Measurements from ENCODE around the gene B4GAT1. TPM values are rescaled to one million over a fixed set of nuclear protein-coding genes. Genes with fewer than 3 reads are reported as not detected.

The B4GAT1 gene
- polyA plus RNA-seq, 1 donor from 2014 or later, result 162 TPM

GRCh38 chr11:66315498-66315885, 31.9 kb downstream of the B4GAT1 start:
- H3K27me3 ChIP-seq (ENCODE audit: insufficient read depth, low read depth, low read length), result peaks cover 11% of the 10 kb centered on the region
- H3K27ac ChIP-seq (ENCODE audit: low read length), result no peak overlapping the region
- no peaks in the 10 kb centered on the region for H3K9me2 ChIP-seq (ENCODE audit: insufficient read depth, low read length)
- H3K4me3 ChIP-seq (ENCODE audit: low read length), result no peak overlapping the region
- no peak for TF ChIP-seq MXI1 (conservative IDR thresholded peaks at IDR 0.05; ENCODE audit: poor library complexity, severe bottlenecking)
- TF ChIP-seq SMC3 (conservative IDR thresholded peaks at IDR 0.05; ENCODE audit: poor library complexity), result no peak
- no peak for TF ChIP-seq RAD21 (conservative IDR thresholded peaks at IDR 0.05)
- TF ChIP-seq EP300 (conservative IDR thresholded peaks at IDR 0.05; ENCODE audit: poor library complexity, severe bottlenecking), result no peak
- no peak for TF ChIP-seq POLR2AphosphoS5 (IDR thresholded peaks at IDR 0.05)
- no peak for TF ChIP-seq REST (IDR thresholded peaks at IDR 0.05; ENCODE audit: borderline replicate concordance)
- TF ChIP-seq TAF1 (IDR thresholded peaks at IDR 0.05; ENCODE audit: low read depth), result no peak
- TF ChIP-seq CTCF (IDR thresholded peaks at IDR 0.05; ENCODE audit: poor library complexity, severe bottlenecking), result no peak
- no peak for TF ChIP-seq EZH2 (IDR thresholded peaks at IDR 0.05; ENCODE audit: borderline replicate concordance, insufficient read depth, low read length, poor library complexity, severe bottlenecking)
- no peak overlapping the region for H2AFZ ChIP-seq (ENCODE audit: low read depth, low read length)
- H3K9ac ChIP-seq (ENCODE audit: low read length), result no peak overlapping the region
- no peaks in the 10 kb centered on the region for H3K79me2 ChIP-seq (replicated peaks; ENCODE audit: insufficient read depth, low read length)
- H4K20me1 ChIP-seq (ENCODE audit: insufficient read depth), result no peaks in the 10 kb centered on the region
- no peaks in the 10 kb centered on the region for H3K9me3 ChIP-seq (ENCODE audit: low read length)
- H3K4me2 ChIP-seq (ENCODE audit: low read length), result no peak overlapping the region
- no peaks in the 10 kb centered on the region for H3K36me3 ChIP-seq (ENCODE audit: insufficient read depth, low read length)
- no peaks in the 10 kb centered on the region for H3F3A ChIP-seq (ENCODE audit: insufficient read depth, low read length, poor library complexity, severe bottlenecking)

DNA sequence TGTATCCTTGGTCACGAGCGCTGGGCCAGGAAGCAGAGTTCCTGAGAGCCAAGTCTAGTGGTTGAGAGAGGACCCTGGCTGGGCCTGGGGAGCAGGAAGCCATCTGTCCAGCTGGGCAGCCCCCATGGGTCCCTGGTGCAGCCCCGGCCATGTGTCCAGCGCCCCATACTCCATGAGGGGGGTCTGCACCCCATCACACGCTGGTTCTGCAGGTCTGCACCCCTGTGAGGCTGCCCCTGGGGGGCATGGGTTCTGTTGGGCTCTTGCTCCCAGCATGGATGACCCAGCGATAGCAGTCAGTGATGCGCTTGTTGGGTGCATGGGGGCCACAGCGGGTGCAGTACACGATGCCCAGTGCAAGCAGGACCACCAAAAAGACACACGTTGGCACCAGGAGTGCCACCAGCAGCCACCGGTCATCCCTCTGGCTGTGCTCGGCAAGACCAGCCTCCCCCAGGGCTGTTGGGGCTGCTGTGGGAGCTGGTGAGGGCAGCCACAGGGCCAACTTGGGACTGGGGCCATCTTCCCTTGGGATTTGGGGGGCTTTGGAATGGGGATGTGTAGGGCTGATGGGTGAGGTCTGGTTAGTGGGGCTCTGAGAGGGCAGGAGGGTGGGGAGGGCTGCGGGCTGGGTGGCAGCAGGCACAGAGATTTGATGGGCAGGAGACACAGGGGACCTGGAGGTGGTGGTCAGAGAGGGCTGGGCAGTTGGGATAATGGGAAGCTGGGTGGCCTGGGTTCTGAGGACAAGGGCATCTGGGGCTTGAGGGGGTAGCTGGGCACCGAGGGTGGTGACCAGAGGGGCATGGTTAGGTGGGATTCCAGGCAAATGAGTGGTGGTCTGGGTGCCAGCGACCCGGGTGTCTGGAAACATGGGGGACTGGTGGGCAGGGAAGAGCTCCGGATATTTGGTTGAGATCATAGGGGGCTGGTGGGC, 32.6 kb downstream of the B4GAT1 start:
- Histone ChIP-seq H3K79me2 (replicated peaks; ENCODE audit: insufficient read depth, low read length) (no peaks in the 10 kb centered on the region), H2AFZ (ENCODE audit: low read depth, low read length) (no peak overlapping the region), H3F3A (ENCODE audit: insufficient read depth, low read length, poor library complexity, severe bottlenecking) (no peaks in the 10 kb centered on the region), H3K4me3 (ENCODE audit: low read length) (no peak overlapping the region), H3K9ac (ENCODE audit: low read length) (no peak overlapping the region), H3K36me3 (ENCODE audit: insufficient read depth, low read length) (no peaks in the 10 kb centered on the region), H3K4me2 (ENCODE audit: low read length) (no peak overlapping the region), H3K27ac (ENCODE audit: low read length) (no peak overlapping the region), H3K9me2 (ENCODE audit: insufficient read depth, low read length) (no peaks in the 10 kb centered on the region), H4K20me1 (ENCODE audit: insufficient read depth) (no peaks in the 10 kb centered on the region), H3K27me3 (ENCODE audit: insufficient read depth, low read depth, low read length) (peaks cover 11% of the 10 kb centered on the region), H3K9me3 (ENCODE audit: low read length) (no peaks in the 10 kb centered on the region)
- TF ChIP-seq POLR2AphosphoS5 (IDR thresholded peaks at IDR 0.05) (no peak), RAD21 (conservative IDR thresholded peaks at IDR 0.05) (no peak), EZH2 (IDR thresholded peaks at IDR 0.05; ENCODE audit: borderline replicate concordance, insufficient read depth, low read length, poor library complexity, severe bottlenecking) (no peak), MXI1 (conservative IDR thresholded peaks at IDR 0.05; ENCODE audit: poor library complexity, severe bottlenecking) (no peak), REST (IDR thresholded peaks at IDR 0.05; ENCODE audit: borderline replicate concordance) (no peak), EP300 (conservative IDR thresholded peaks at IDR 0.05; ENCODE audit: poor library complexity, severe bottlenecking) (no peak), TAF1 (IDR thresholded peaks at IDR 0.05; ENCODE audit: low read depth) (no peak), CTCF (IDR thresholded peaks at IDR 0.05; ENCODE audit: poor library complexity, severe bottlenecking) (no peak), SMC3 (conservative IDR thresholded peaks at IDR 0.05; ENCODE audit: poor library complexity) (no peak)

Measured in neural cell (in vitro differentiated cells).